PFSK-1 (cell line): ENCODE data around the gene VCPKMT.

Source experiments
- POLR2AphosphoS5 ChIP-seq: IDR thresholded peaks from 2 replicates; pipeline ENCODE4 v1.6.1; 2012; ENCODE audit warnings: low read depth, mild to moderate bottlenecking, control low read depth, low read length, moderate library complexity
- SIN3A ChIP-seq: IDR thresholded peaks from 2 replicates; pipeline ENCODE4 v1.6.1; 2012; ENCODE audit warnings: mild to moderate bottlenecking, low read length, moderate library complexity, borderline replicate concordance; ENCODE audit not compliant: insufficient read depth
- TAF1 ChIP-seq: IDR thresholded peaks from 2 replicates; pipeline ENCODE4 v1.6.1; 2012; ENCODE audit warnings: low read length, control low read depth, borderline replicate concordance; ENCODE audit not compliant: insufficient read depth
- TF ChIP-seq, protein P1 (sequence below), 2 experiments: IDR thresholded peaks; 2 replicates each; pipeline versions ENCODE4 v1.6.1 to v1.8.0; 2011 to 2012; ENCODE audit warnings: low read depth in 2 of 2, low read length in 2 of 2, control low read depth in 1 of 2, inconsistent platforms in 1 of 2, mild to moderate bottlenecking in 1 of 2, moderate library complexity in 1 of 2; ENCODE audit not compliant: insufficient read depth in 1 of 2

DNA sequence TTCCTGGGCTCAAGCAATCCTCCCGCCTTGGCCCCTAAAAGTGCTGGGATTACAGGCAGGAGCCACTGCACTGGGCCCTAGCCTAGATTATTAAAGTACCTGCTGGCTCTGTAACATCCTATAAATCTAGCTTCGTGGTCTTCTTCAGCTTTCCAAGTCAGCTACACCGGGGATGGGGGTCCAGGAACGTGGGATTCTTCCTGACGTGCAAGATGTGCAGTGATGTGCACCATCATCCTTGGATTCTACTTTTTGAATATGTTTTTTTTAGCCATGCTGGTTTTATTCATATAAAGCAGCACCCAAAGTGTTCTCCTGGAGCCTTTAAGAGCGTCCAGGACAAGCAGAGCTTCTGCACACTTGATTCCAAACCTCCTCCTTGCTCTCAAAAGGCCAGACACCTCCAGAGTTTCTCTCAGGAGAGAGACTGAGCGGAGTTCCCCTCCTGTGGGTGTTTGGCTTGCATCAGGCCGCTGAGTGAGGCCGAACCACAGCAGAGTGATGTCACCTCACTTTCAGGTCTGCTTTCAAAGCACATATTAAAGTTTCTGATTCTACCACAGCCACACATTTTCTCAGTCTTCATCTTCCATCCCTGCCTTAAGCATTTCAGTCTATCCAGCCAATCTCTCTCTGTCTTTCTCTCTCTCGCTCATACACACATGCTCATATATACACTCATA, 33.4 kb downstream of the VCPKMT start:
- TF ChIP-seq POLR2AphosphoS5, result no peak
- TF ChIP-seq, protein P1, sequence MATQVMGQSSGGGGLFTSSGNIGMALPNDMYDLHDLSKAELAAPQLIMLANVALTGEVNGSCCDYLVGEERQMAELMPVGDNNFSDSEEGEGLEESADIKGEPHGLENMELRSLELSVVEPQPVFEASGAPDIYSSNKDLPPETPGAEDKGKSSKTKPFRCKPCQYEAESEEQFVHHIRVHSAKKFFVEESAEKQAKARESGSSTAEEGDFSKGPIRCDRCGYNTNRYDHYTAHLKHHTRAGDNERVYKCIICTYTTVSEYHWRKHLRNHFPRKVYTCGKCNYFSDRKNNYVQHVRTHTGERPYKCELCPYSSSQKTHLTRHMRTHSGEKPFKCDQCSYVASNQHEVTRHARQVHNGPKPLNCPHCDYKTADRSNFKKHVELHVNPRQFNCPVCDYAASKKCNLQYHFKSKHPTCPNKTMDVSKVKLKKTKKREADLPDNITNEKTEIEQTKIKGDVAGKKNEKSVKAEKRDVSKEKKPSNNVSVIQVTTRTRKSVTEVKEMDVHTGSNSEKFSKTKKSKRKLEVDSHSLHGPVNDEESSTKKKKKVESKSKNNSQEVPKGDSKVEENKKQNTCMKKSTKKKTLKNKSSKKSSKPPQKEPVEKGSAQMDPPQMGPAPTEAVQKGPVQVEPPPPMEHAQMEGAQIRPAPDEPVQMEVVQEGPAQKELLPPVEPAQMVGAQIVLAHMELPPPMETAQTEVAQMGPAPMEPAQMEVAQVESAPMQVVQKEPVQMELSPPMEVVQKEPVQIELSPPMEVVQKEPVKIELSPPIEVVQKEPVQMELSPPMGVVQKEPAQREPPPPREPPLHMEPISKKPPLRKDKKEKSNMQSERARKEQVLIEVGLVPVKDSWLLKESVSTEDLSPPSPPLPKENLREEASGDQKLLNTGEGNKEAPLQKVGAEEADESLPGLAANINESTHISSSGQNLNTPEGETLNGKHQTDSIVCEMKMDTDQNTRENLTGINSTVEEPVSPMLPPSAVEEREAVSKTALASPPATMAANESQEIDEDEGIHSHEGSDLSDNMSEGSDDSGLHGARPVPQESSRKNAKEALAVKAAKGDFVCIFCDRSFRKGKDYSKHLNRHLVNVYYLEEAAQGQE (IDR thresholded peaks at IDR 0.05; ENCODE audit: insufficient read depth in 1 of 2, low read depth in 2 of 2, low read length in 2 of 2), result no peak
- no peak for TF ChIP-seq SIN3A
- no peak for TF ChIP-seq TAF1
